NCI-H2029 treated with DMSO at 0.1 percent for 48 hours (cell line): ENCODE results near the gene RNF41.
"Not testable (repeated sequence)": the region's sequence is repeated elsewhere in the genome, so short reads cannot be mapped to it uniquely, and the experiment has no call there.

ENCODE experiments used
- DNase-seq: peaks from one replicate; lab custom pipeline; 2025; lab: John Stamatoyannopoulos, UW

The RNF41 gene

GRCh38 chr12:56165369-56165768 lies 56.4 kb downstream of the RNF41 start:
- no peak for DNase-seq

- DNase-seq, result no peak
Measured at GRCh38 chr12:56164345-56164729, 57.4 kb downstream of the RNF41 start.

GRCh38 chr12:56163533-56164344 lies 58.0 kb downstream of the RNF41 start:
- DNase-seq, result no peak

GRCh38 chr12:56162468-56163290 lies 59.0 kb downstream of the RNF41 start:
- no peak for DNase-seq

- DNase-seq, result no peak
Measured at GRCh38 chr12:56161690-56162351, 59.9 kb downstream of the RNF41 start.

GRCh38 chr12:56160894-56161689 lies 60.6 kb downstream of the RNF41 start:
- no peak for DNase-seq

GRCh38 chr12:56160193-56160763 lies 61.4 kb downstream of the RNF41 start:
- no peak for DNase-seq

GRCh38 chr12:56159482-56160192 lies 62.1 kb downstream of the RNF41 start:
- DNase-seq, result no peak

- peak; percentile 58 for DNase-seq
Measured at GRCh38 chr12:56158926-56159461, 62.7 kb downstream of the RNF41 start.

GRCh38 chr12:56158029-56158925 lies 63.4 kb downstream of the RNF41 start, which contains the start of gene MYL6:
TSS of gene MYL6 (plus strand) at chr12:56158359. CDS start at chr12:56158402, 43 bp downstream.
- peak; percentile 94 for DNase-seq

- DNase-seq, result peak; percentile 77
Measured at GRCh38 chr12:56157201-56158028, 64.3 kb downstream of the RNF41 start.

GRCh38 chr12:56156464-56157200 lies 65.1 kb downstream of the RNF41 start:
- DNase-seq, result not testable (repeated sequence)

- no peak for DNase-seq
Measured at GRCh38 chr12:56155256-56155845, 66.4 kb downstream of the RNF41 start.

- no peak for DNase-seq
Measured at GRCh38 chr12:56154818-56155217, 66.9 kb downstream of the RNF41 start.

- DNase-seq, result no peak
Measured at GRCh38 chr12:56154246-56154771, 67.4 kb downstream of the RNF41 start.

GRCh38 chr12:56153678-56154065 lies 68.0 kb downstream of the RNF41 start:
- no peak for DNase-seq
